Measurements from ENCODE around the gene C11orf68. TPM values are rescaled to one million over a fixed set of nuclear protein-coding genes. Genes with fewer than 3 reads are reported as not detected.

The C11orf68 gene
- total RNA-seq, 2 donors from 2014 or later: 26.6 to 29.0 TPM

DNA sequence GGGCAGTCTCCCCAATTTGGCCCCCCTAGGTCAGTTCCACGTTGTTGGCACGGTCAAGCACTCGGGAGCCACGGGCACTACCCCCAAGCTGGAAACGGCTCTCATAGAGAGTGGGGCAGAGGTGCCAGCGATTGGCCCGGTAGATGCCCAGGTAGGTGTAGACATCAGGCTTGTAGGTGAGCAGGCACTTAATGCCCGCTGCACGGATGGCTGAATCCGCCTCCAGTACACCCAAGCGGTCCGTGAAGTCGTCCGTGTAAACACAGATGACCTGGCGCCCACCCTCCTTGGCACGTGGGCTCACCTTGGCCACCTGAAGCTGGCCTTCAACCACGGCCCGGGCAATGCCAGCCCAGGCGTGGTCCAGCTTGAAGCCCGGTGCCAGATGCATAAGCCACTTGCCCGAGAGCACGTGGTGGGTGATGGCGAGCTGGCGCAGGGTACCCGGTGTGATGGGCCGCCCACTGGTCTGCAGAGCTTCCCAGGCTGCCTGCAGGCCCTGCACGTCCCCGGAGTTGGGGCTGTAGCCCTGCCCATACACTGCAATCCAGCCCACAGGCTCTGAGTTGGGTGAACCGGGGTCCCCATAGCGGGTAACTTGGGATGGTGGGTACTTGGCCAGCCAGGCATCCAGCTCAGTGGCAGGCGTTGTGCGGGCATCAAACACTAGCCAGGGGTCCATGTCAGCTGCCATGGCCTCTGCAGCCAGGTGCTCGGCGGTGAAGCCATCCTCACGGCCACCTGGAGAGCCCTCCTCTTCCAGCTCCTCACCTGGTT is 1.2 kb downstream of the C11orf68 start:
- H3K4me1 ChIP-seq: peaks cover 26% of the 10 kb centered on the region
- H3K27ac ChIP-seq: peak overlapping the region; percentile 83
- peak overlapping the region; percentile 70 for H3K4me3 ChIP-seq
- TF ChIP-seq, protein P1, sequence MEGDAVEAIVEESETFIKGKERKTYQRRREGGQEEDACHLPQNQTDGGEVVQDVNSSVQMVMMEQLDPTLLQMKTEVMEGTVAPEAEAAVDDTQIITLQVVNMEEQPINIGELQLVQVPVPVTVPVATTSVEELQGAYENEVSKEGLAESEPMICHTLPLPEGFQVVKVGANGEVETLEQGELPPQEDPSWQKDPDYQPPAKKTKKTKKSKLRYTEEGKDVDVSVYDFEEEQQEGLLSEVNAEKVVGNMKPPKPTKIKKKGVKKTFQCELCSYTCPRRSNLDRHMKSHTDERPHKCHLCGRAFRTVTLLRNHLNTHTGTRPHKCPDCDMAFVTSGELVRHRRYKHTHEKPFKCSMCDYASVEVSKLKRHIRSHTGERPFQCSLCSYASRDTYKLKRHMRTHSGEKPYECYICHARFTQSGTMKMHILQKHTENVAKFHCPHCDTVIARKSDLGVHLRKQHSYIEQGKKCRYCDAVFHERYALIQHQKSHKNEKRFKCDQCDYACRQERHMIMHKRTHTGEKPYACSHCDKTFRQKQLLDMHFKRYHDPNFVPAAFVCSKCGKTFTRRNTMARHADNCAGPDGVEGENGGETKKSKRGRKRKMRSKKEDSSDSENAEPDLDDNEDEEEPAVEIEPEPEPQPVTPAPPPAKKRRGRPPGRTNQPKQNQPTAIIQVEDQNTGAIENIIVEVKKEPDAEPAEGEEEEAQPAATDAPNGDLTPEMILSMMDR (IDR thresholded peaks at IDR 0.05): no peak
- H3K9me3 ChIP-seq: no peaks in the 10 kb centered on the region
- no peak for DNase-seq
- no peaks in the 10 kb centered on the region for H3K36me3 ChIP-seq
- intact Hi-C loops (cut with DNase I): no loop called here
- peak overlapping the region; percentile 66 to 94 for H3K9ac ChIP-seq (ENCODE audit: low read depth in 2 of 2, low read length in 2 of 2)
- H3K27me3 ChIP-seq: no peaks in the 10 kb centered on the region

- intact Hi-C loops (cut with DNase I): no loop called here
- TF ChIP-seq, protein P1 (IDR thresholded peaks at IDR 0.05): no peak
- Histone ChIP-seq H3K9ac (ENCODE audit: low read depth in 2 of 2, low read length in 2 of 2) (no peak overlapping the region), H3K27ac (peak overlapping the region; percentile 54), H3K4me3 (no peak overlapping the region), H3K9me3 (no peaks in the 10 kb centered on the region), H3K4me1 (peaks cover 27% of the 10 kb centered on the region), H3K36me3 (no peaks in the 10 kb centered on the region), H3K27me3 (no peaks in the 10 kb centered on the region)
- no peak for DNase-seq
These were observed 1.8 kb downstream of the C11orf68 start for GRCh38 chr11:65917077-65917433.

GRCh38 chr11:65916391-65916790 is 2.5 kb downstream of the C11orf68 start:
- Histone ChIP-seq H3K9me3 (no peaks in the 10 kb centered on the region), H3K4me3 (no peak overlapping the region), H3K9ac (ENCODE audit: low read depth in 2 of 2, low read length in 2 of 2) (peak overlapping the region in 1 of 2 donors; percentile 46), H3K36me3 (no peaks in the 10 kb centered on the region), H3K27ac (peak overlapping the region; percentile 54), H3K27me3 (no peaks in the 10 kb centered on the region), H3K4me1 (peaks cover 34% of the 10 kb centered on the region)
- TF ChIP-seq, protein P1 (IDR thresholded peaks at IDR 0.05): no peak
- no peak for DNase-seq
- intact Hi-C loops (cut with DNase I): no loop called here

DNA sequence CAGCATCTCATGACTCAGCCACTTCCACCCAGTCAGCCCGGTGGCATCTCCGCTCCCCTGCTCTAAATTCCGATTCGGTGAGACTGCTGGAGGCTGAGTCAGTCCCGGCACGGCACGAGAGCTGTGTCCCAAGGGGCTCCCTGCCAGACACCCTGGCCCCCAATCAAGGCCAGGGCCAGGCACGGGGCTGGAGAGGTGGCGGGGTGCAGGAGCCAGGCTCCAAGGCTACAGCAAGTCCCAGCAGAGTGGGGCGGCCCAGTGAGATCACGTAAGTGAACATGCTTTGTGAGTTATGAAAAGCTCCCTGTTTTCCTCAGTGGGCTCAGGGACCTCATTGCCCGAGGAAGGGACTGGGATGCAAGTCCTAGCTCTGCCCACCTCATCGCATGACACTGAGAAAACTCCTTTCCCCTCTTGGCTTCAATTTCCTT is 3.0 kb downstream of the C11orf68 start:
- Histone ChIP-seq H3K27ac (peak overlapping the region; percentile 54), H3K27me3 (no peaks in the 10 kb centered on the region), H3K4me3 (no peak overlapping the region), H3K9me3 (no peaks in the 10 kb centered on the region), H3K36me3 (no peaks in the 10 kb centered on the region), H3K9ac (ENCODE audit: low read depth in 2 of 2, low read length in 2 of 2) (peak overlapping the region in 1 of 2 donors; percentile 26), H3K4me1 (peaks cover 32% of the 10 kb centered on the region)
- TF ChIP-seq, protein P1 (IDR thresholded peaks at IDR 0.05): no peak
- peak; percentile 60 for DNase-seq
- intact Hi-C loops (cut with DNase I): no loop called here

DNA sequence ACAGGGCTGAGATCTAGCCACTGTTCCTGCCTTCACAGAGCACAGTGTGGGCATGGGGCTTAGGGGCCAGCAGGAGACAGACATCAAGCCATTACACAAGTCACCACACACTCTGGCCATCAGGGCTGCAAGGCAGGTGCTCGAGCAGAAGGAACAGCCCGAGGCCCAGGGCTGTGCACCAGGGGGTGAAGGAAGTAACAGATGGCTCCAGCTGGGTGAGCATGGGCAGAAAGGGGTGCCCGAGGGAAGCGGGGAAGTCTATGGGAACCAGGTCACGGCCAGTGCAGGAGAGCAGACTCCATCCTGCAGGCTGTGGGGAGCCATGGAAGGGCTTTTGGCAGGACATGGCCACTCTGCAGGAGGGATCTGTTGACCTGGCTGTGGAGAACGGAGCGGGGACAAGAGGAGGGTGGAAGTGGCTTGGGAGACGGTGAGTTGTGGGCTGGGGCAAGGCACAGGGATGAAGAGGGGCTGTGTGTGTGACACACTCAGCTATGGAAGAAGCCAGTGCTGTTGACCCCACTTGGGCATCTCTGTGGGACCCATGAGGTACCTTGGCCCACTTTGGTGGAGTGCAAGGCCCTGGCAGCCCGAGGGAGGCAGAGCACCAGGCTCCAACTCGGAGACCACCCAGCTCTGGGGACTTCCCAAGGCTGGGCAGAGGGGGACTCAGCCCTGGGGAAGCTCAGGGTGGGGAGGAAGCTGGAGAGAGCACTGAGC is 3.6 kb downstream of the C11orf68 start:
- TF ChIP-seq, protein P1 (IDR thresholded peaks at IDR 0.05): no peak
- H3K4me3 ChIP-seq: no peak overlapping the region

More for the DNA sequence above, 3.6 kb downstream of the C11orf68 start:
- no peaks in the 10 kb centered on the region for H3K36me3 ChIP-seq
- H3K27ac ChIP-seq: peak overlapping the region; percentile 54
- no peaks in the 10 kb centered on the region for H3K27me3 ChIP-seq
- H3K9ac ChIP-seq (ENCODE audit: low read depth in 2 of 2, low read length in 2 of 2): peak overlapping the region in 1 of 2 donors; percentile 26
- intact Hi-C loops (cut with DNase I): no loop called here
- peaks cover 26% of the 10 kb centered on the region for H3K4me1 ChIP-seq
- H3K9me3 ChIP-seq: no peaks in the 10 kb centered on the region
- no peak for DNase-seq
